ENCODE measurements around the gene FOXC1.
A peak's percentile ranks its signal among the peaks of the same experiment; 100 is the strongest.

FOXC1 gene

DNA sequence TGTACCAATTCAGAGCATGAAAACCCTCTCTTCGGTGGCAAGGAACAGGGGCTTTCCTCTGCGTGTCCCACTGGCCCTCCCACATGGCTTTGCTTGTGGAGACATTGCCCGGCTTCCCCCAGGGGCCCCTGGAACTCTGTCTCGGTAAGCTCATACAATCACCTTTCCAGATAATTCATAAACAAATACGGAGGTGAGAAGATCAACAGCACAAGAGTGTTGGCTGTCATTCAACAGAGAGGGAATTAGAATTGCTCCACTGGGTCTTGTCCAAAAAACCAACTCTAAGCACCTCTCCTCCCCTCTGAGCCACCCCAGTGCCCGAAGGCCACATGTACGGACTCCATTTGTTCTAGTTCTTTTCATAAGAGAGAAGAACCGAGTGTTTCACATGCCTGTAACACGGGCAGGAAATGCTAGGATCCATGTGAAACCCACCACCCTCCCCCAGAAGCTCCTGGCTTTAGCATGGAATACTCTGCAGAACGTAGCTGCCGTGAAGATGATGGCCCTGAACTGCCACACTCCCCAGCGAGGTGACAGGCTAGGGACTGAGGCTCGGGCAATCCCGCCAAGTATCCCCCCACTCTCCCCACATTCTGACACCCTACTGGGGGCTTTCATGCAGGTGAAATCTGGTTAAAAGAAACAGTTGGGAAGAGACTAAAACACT lies 24.6 kb upstream of the FOXC1 start:
- no peak for DNase-seq (ENCODE audit: low read depth in 2 of 2)

GRCh38 chr6:1585669-1586049 lies 24.1 kb upstream of the FOXC1 start:
- no peak for DNase-seq (ENCODE audit: low read depth in 2 of 2)

DNA sequence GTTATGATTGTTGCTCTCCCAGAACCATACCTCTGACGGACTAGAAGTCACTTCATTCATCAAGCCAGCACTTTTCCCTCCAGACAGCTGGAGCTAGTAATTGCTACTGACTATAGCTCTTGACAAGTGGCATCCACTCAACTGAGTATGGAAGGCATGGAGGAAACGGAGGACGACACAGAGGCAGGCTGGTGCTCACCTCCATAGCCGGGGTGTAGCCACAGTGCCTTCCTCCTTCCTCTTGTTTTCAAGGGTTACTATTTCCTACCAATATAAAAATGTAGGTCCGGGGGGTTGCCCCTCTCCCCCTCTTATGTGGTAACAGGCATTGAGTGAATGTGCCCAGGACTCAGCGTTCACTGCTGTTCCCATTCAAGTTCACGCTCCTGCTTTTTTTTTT lies 23.5 kb upstream of the FOXC1 start:
- no peak for DNase-seq (ENCODE audit: low read depth in 2 of 2)

GRCh38 chr6:1586861-1587450 lies 22.8 kb upstream of the FOXC1 start:
- no peak for DNase-seq (ENCODE audit: low read depth in 2 of 2)

- DNase-seq (ENCODE audit: low read depth in 2 of 2) = no peak
These were observed 22.2 kb upstream of the FOXC1 start for GRCh38 chr6:1587546-1587945.

GRCh38 chr6:1587977-1588376 lies 21.7 kb upstream of the FOXC1 start:
- DNase-seq (ENCODE audit: low read depth in 2 of 2) = no peak

DNA sequence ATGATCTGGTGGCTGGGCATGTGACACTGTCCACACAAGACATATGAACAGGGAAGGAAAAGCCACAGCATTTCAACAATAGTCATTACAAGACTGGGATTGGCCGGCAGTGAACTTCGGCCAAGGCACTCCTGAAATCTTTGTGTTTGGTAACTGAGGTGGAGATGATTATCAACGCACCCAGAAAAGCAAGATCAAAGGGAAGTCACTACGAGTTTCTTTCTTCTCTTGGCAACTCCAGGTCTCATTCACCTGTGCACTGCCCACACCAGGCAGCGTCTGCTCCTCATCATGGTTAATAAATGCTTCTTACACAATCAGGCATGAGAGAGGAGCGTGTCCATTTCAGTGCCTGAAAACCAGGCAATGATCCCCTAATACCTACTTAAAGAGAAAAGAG lies 20.5 kb upstream of the FOXC1 start:
- no peak for DNase-seq (ENCODE audit: low read depth in 2 of 2)

DNA sequence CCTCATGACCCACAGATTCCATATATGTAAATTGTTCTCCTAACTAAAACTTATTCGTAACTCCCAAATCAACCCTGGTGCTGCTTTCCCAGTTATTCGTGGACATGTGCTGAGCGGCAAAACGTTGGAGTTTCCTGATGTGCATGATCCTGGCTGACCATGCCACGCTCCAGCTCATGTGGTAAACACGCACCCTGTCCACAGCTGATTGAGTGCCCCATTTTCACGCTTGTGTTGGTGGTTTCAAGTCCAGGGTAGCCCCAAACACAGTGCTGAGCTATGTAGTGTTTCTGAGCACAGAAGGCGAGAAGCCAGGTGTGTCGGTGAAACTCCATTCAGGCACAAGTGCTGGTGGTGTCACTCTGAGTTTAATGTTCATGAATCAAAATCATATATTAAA lies 19.1 kb upstream of the FOXC1 start:
- no peak for DNase-seq (ENCODE audit: low read depth in 2 of 2)

GRCh38 chr6:1591243-1591642 lies 18.5 kb upstream of the FOXC1 start:
- DNase-seq (ENCODE audit: low read depth in 2 of 2) = no peak

GRCh38 chr6:1591926-1592325 lies 17.8 kb upstream of the FOXC1 start:
- no peak for DNase-seq (ENCODE audit: low read depth in 2 of 2)

DNA sequence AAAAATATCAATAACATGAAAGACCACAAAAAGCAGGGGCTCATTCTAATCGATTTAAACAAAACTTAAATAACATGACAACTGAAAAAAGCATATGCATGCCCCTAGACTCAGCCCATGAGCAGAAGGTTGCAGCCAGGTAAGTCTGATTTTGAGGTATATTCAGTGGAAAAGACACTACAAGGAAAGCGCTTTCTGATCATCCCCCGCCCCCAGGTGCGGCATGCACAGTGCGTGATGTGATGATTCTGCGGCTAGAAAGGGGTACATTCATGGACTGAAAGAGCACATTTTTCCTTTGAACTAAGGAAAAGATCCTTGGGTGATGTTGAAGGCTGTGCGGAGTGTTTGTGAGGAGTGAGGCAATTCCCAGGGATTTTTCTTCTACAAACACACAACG lies 16.9 kb upstream of the FOXC1 start:
- DNase-seq (ENCODE audit: low read depth in 2 of 2) = no peak

- DNase-seq (ENCODE audit: low read depth in 2 of 2) = no peak
These were observed 16.3 kb upstream of the FOXC1 start for GRCh38 chr6:1593286-1593957.

DNA sequence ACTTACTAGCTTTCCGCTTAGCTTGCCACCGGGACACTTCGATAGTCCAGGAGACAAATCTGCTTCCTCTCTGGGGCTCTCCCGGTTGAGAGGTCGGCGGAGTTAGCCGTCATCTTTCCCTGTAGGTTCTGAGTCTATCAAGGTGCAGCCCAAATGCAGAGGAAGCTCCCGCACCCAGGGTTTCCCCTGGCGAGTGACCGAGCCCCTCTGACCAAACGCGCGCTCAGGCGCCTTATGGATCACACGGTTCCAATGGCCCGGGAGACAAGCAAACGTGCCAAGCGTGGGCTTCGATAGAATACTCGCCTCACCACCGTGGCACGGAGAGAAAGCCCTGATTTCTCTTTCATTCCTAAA lies 15.8 kb upstream of the FOXC1 start:
- DNase-seq (ENCODE audit: low read depth in 2 of 2) = no peak

GRCh38 chr6:1594445-1595200 lies 15.1 kb upstream of the FOXC1 start:
- no peak for DNase-seq (ENCODE audit: low read depth in 2 of 2)

GRCh38 chr6:1595271-1596087 lies 14.2 kb upstream of the FOXC1 start:
- no peak for DNase-seq (ENCODE audit: low read depth in 2 of 2)

DNA sequence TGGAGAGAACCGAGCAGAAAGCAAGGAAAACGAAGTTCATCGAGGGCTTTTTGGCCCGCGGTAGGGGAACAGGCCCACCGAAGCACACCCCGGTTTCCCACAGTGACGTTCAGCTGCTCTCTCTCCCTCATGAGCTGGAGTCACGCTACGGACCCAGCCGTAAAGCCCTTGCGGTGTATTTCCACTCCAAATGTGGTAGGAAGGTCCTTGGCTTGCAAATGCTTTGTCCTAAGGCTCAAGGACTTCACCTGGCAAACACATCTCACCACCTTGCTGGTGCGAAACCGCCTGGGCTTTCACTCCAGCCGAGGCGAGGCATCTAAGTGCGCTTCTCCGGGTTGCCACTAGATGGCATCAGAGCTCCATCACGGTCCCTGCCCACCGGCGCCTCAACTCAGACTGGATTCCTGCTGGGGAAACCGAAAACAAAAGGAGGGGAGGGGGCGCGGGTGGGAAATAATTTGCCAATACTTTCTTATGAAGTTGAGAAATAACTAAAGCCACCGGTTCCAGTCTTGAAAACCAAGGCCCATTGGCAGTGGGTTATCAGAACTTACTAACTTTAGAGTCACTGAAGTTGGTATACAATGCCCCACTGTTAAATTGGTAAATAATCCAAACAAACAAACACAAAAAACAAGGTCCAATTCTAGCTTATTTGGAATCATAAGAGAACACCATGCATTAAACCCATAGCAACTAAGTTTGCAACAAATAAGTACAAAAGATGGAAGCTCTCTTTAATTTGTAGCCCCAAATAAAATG lies 13.4 kb upstream of the FOXC1 start:
- DNase-seq (ENCODE audit: low read depth in 2 of 2) = peak in 1 of 2 donors; percentile 57

DNA sequence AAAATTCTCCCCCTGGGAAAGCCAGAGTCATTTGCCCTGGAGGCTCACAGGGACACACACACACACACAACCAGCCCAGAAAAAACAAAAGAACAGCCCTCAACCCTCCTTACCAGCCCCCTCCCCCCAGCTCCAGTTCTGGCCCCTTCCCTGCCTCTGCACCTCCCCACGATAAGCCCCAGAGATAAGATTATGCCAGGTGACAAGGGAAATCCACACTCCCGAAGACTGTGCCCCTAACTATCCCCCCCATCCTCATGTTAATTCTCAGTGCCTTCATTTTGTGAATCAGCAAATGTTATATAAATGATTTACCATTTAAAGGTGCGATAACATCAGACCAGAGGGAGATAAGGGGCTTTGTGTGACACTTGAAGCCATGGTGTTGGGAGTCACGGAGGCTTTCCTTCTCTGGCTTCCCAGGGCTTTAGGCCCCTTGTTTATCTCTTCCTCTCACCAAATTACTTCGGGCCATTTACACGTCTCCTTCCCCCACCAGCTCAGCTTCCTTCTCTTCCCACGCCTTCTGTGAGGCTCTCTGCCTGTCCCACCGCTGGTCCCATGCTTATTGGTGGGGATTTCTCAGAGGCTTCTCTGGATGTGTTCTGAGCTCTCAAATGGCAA lies 12.5 kb upstream of the FOXC1 start:
- DNase-seq (ENCODE audit: low read depth in 2 of 2) = no peak

- DNase-seq (ENCODE audit: low read depth in 2 of 2) = no peak
These were observed 11.8 kb upstream of the FOXC1 start for GRCh38 chr6:1597924-1598323.

DNA sequence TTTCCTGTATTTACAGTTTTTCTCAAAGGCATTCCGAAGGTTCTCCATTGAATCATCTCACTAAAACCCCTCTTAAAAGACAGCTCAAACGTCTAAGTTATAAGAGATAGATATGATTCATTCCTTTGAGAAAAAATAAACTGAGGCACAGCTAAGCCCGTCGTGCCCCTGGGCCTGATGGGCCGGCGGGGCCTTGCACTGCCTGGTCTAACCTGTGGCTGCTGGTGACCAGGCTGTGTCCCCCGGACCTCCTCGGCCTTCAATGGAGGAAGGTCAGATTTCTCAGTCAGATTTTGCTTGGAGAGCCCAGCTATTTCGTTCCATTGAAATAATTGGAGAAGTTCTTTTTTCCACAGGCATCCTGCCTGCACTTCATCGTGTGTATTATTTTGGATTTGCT lies 11.3 kb upstream of the FOXC1 start:
- DNase-seq (ENCODE audit: low read depth in 2 of 2) = no peak

- no peak for DNase-seq (ENCODE audit: low read depth in 2 of 2)
These were observed 10.8 kb upstream of the FOXC1 start for GRCh38 chr6:1598886-1599285.

- DNase-seq (ENCODE audit: low read depth in 2 of 2) = no peak
These were observed 10.2 kb upstream of the FOXC1 start for GRCh38 chr6:1599469-1599868.

All from stimulated activated CD4-positive, alpha-beta T cell treated with anti-CD3 and anti-CD28 coated beads, Interleukin-4, amount 100 ng/mL, for 48 hours (primary cell).